Stimulated activated CD8-positive, alpha-beta memory T cell treated with anti-CD3 and anti-CD28 coated beads, Interleukin-4, amount 100 ng/mL, for 1 hour (primary cell): ENCODE data around the gene RAPGEF4.
"Not testable (repeated sequence)": the region's sequence is repeated elsewhere in the genome, so short reads cannot be mapped to it uniquely, and the experiment has no call there.

Experiments
- DNase-seq, 2 donors: peaks; one replicate each; pipeline ENCODE4 v3.0.0-alpha.2; 2020; ENCODE audit warnings: low read depth in 2 of 2, low spot score in 1 of 2

RAPGEF4 gene

DNA sequence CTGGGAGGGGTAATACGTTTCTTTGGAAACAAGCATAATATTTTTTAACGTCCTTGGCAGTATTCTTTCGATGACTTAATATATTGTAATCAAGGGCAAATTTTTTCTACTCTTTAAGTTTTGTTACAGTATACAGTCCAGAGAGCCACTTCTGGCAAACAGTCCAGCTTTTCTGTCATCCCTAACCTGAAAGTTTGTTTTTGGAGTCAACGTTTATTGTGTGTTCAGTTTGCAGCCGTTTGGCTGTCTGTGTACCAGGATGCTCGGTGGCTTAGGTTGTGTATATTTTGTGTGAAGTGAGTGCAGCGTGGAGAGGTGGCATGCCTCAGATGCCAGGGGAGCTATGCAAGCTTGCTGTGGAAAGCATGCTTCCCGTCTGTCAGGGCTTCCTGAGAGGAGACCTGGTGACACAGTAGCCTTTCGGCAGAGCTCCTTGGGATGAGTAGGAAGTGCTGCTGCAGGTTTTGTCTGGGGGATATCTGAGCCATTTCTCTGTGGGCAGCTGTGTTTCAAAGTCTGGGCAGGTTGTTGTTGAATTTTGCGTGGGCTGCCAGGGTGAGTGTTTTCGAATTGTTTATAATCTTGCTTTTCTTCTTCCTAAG is 354.7 kb downstream of the RAPGEF4 start:
- DNase-seq: no peak

- no peak for DNase-seq
These were observed 355.5 kb downstream of the RAPGEF4 start for GRCh38 chr2:173090973-173091660.

GRCh38 chr2:173091910-173092309 is 356.3 kb downstream of the RAPGEF4 start:
- no peak for DNase-seq

DNA sequence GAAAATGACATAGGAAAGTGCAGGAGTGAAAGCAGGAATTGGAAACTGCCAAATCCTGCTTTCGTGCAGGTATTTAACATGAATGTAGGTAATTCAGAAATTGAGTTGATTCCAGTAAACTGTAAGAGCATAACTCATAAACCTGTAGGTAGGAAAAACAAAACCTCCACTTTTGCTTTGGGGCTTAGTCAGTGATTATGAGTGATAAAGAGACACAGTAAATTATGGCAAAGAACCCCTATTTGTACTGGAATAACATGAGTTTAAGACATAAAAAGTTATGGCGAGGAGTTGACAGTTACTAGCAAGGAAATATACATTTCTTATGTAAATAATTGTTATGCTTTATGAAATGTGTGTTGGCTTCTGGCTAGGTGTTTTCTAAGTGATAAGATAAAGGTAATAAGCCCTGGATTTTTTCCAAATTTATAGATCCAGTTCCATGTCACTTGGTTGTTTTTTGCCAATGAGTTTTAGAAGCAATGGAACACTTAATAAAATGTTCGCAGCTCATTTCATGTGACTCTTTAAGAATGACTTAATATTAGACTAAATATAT is 357.3 kb downstream of the RAPGEF4 start:
- no peak for DNase-seq

GRCh38 chr2:173093617-173094016 is 358.0 kb downstream of the RAPGEF4 start:
- DNase-seq: not testable (repeated sequence)

- DNase-seq: no peak
These were observed 359.1 kb downstream of the RAPGEF4 start for GRCh38 chr2:173094731-173095130.

- DNase-seq: no peak
These were observed 359.7 kb downstream of the RAPGEF4 start for GRCh38 chr2:173095356-173095755.

- DNase-seq: no peak
These were observed 363.6 kb downstream of the RAPGEF4 start for GRCh38 chr2:173099271-173099670.

DNA sequence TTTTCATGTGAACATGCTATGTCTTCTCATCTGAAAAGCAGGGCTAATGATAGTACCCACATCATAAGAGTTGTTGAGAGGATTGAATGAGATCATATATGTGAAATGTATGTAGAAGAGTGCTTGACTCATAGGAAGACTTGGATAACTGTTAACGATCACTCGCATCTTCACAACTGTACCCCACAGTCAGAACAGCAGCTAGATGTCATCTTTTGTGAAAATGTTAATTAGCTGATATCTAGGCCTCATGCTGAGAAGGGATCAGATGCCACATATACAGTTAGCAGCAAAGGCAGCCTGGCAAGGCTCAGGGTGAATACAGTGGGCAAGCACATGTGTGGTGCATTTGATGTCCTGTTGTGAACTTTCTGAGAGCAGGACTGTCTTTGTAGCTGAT is 364.2 kb downstream of the RAPGEF4 start:
- DNase-seq: no peak

- DNase-seq: no peak
These were observed 366.0 kb downstream of the RAPGEF4 start for GRCh38 chr2:173101687-173102086.
